ENCODE results near the gene FBXL15. TPM values are rescaled to one million over a fixed set of nuclear protein-coding genes. Genes with fewer than 3 reads are reported as not detected.

Gene FBXL15
- total and polyA plus RNA-seq, 2 of the 13 experiments (the other 11 are each of a cell fraction or from before 2014, with no cell fraction given), result 4.3 to 8.3 TPM

GRCh38 chr10:102395400-102396316 lies 25.0 kb upstream of the FBXL15 start, which contains the start of gene NFKB2 (continued):
- TF ChIP-seq ZNF879 (CRISPR knock-in tag; IDR thresholded peaks at IDR 0.05), result no peak
- 0 out of 2 replicates have a peak, but pooled peaks have one; percentile 33 for TF ChIP-seq POGZ (CRISPR knock-in tag; IDR thresholded peaks at IDR 0.05)
- no peak for TF ChIP-seq RBAK (CRISPR knock-in tag; IDR thresholded peaks at IDR 0.05)
- TF ChIP-seq ISL2 (CRISPR knock-in tag; IDR thresholded peaks at IDR 0.05), result 0 out of 2 replicates have a peak, but pooled peaks have one; percentile 26
- no peak for TF ChIP-seq CCDC6 (CRISPR knock-in tag; IDR thresholded peaks at IDR 0.05)
- peak; percentile 65; the same call in 1 of the 2 replicates for TF ChIP-seq RELA (CRISPR knock-in tag; IDR thresholded peaks at IDR 0.05)
- TF ChIP-seq SIN3A (IDR thresholded peaks at IDR 0.05; ENCODE audit: borderline replicate concordance, low read depth, low read length), result peak; percentile 74; the same call in 1 of the 2 replicates
- TF ChIP-seq HDAC1 (CRISPR knock-in tag; IDR thresholded peaks at IDR 0.05), result peak; percentile 15; the same call in 1 of the 2 replicates
- TF ChIP-seq DRAP1 (CRISPR knock-in tag; IDR thresholded peaks at IDR 0.05), result 0 out of 2 replicates have a peak, but pooled peaks have one; percentile 33
- no peak for TF ChIP-seq RCOR2 (CRISPR knock-in tag; IDR thresholded peaks at IDR 0.05)
- 0 out of 2 replicates have a peak, but pooled peaks have one; percentile 21 for TF ChIP-seq POLR2G (IDR thresholded peaks at IDR 0.05; ENCODE audit: low read depth, low read length)
- peak; percentile 95 for TF ChIP-seq SP4 (CRISPR knock-in tag; IDR thresholded peaks at IDR 0.05)
- peak; percentile 67 for TF ChIP-seq TEAD3 (CRISPR knock-in tag; optimal IDR thresholded peaks at IDR 0.05; ENCODE audit: borderline replicate concordance)
- peak; percentile 58; the same call in 1 of the 2 replicates for TF ChIP-seq PATZ1 (CRISPR knock-in tag; IDR thresholded peaks at IDR 0.05)
- TF ChIP-seq JDP2 (CRISPR knock-in tag; IDR thresholded peaks at IDR 0.05; ENCODE audit: borderline replicate concordance), result no peak
- TF ChIP-seq SPEN (CRISPR knock-in tag; IDR thresholded peaks at IDR 0.05; ENCODE audit: low read depth), result peak; percentile 22; the same call in 1 of the 2 replicates
- 0 out of 2 replicates have a peak, but pooled peaks have one; percentile 36 for TF ChIP-seq ZNF33A (CRISPR knock-in tag; IDR thresholded peaks at IDR 0.05; ENCODE audit: borderline replicate concordance)
- TF ChIP-seq GATAD1 (CRISPR knock-in tag; IDR thresholded peaks at IDR 0.05), result peak; percentile 51; the same call in 1 of the 2 replicates
- no peak for TF ChIP-seq ZNF772 (CRISPR knock-in tag; IDR thresholded peaks at IDR 0.05)
- TF ChIP-seq ZSCAN20 (CRISPR knock-in tag; IDR thresholded peaks at IDR 0.05; ENCODE audit: borderline replicate concordance), result 0 out of 2 replicates have a peak, but pooled peaks have one; percentile 42

All from HepG2 (cell line).